ENCODE results near the gene RAB4A.

DNA sequence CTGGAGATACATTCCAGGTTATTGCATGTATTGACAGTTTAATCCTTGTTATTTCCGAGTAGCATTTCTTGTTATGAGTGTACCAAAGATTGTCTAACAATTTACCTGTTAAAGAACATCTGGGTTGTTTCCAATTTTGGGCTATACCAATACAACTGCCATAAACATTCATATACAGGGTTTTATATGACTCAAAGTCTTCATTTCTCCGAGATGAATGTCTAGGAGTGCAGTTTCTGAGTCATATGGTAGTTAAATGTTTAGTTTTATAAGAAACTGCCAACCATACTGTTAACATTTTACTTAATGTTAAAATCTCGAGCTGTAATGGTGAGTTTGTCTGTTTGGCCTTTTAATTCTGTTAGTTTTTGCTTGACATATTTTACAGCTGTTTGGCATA is 10.0 kb downstream of the RAB4A start:
- TF ChIP-seq, protein P1, sequence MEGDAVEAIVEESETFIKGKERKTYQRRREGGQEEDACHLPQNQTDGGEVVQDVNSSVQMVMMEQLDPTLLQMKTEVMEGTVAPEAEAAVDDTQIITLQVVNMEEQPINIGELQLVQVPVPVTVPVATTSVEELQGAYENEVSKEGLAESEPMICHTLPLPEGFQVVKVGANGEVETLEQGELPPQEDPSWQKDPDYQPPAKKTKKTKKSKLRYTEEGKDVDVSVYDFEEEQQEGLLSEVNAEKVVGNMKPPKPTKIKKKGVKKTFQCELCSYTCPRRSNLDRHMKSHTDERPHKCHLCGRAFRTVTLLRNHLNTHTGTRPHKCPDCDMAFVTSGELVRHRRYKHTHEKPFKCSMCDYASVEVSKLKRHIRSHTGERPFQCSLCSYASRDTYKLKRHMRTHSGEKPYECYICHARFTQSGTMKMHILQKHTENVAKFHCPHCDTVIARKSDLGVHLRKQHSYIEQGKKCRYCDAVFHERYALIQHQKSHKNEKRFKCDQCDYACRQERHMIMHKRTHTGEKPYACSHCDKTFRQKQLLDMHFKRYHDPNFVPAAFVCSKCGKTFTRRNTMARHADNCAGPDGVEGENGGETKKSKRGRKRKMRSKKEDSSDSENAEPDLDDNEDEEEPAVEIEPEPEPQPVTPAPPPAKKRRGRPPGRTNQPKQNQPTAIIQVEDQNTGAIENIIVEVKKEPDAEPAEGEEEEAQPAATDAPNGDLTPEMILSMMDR (IDR thresholded peaks at IDR 0.05): no peak
- no peak for TF ChIP-seq POLR2A (IDR thresholded peaks at IDR 0.05)

All from uterus (tissue), 2 donors.